Measurements from ENCODE around the gene NPTN.
"Not testable (repeated sequence)": the region's sequence is repeated elsewhere in the genome, so short reads cannot be mapped to it uniquely, and the experiment has no call there.

The NPTN gene

DNA sequence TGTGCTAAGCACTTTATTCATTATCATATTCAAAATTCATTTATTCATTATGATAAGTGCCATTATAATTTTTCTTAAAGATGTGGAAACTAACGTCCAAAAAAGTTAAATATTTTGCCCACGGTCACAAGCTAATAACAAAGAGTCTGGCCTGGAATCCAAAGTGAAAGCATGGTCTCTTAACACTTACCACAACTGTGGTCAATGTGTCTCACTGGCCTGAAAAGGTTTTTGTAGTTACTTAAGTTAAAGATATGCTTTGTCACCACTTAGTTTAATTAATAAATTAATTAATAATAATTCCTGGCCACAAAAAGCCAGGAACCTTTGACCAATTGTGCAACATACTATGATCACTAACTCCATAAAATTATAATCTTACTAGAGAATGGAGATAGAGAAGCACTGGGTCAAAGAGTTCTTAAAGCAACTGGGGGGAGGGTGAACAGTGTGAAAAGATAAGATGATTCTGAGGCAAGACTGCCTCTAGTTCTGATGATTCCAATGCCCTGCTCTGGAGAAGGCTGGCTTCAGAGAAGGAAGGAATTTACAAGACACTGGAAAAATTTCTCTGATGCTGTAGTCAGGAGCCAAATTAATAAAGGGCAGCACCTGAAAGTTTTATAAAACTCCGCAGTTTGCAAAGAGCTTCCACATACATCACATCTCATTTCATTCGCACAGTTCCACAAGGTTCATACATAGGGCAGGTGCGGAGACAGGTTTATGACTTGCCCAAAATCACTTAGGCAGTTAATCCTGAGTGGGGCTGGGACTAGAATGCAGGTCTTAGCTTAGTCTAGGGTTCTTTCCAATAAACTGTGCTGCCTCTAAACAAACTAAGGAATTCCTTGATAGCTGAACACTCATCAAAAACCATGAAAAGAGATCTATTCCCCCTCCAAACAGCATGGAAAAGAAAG, 32.5 kb downstream of the NPTN start:
- DNase-seq (ENCODE audit: low read depth), result no peak

DNA sequence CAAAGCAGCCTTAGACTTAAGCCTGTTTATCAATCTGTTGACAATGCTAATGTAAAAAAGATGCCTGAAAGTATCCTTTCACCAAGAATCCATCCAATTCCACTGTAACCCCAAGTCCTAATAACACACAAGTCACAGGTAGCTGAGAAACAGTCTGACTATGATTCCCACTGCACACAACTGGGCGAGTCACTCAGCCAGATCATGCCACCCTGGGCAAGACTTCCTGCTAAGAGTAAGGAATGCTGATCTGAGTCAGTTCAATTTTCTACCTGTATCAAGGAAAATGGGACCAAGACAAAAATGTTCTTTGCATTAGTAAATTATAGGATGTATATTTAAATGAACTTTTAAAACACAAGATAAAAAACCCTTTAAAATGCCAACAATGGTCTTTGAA, 33.3 kb downstream of the NPTN start:
- DNase-seq (ENCODE audit: low read depth), result no peak

- no peak for DNase-seq (ENCODE audit: low read depth)
These were observed 34.5 kb downstream of the NPTN start for GRCh38 chr15:73598530-73599160.

DNA sequence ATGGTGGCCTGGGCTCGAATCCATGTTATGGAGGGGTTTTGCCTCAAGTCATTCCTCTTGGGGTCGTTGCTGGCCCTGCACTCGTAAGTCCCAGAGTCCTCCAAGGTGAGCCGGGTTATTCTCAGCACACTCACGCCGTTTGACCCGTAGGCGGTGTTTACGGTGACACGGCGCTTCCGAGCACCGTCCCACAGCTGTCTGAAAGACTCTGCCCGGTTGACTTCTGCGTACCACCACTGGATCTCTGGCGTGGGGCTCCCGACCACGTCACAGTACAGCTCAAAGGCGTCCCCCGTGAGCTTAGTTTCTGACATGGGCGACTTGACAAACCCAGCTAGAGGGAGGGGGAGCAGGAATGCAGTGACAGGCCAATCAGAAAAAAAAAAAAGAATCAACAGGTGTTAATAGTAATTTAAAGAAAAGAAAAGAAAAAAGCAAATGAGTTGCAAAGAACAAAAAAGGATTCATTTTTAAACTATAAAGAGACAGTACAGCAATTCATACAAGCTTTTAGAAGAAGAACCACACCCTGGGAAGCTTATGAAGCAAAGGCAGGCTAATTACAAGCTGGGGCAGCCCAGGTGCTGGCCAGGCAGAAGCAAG, 36.1 kb downstream of the NPTN start:
- DNase-seq (ENCODE audit: low read depth), result no peak

- no peak for DNase-seq (ENCODE audit: low read depth)
These were observed 37.0 kb downstream of the NPTN start for GRCh38 chr15:73596174-73596573.

DNA sequence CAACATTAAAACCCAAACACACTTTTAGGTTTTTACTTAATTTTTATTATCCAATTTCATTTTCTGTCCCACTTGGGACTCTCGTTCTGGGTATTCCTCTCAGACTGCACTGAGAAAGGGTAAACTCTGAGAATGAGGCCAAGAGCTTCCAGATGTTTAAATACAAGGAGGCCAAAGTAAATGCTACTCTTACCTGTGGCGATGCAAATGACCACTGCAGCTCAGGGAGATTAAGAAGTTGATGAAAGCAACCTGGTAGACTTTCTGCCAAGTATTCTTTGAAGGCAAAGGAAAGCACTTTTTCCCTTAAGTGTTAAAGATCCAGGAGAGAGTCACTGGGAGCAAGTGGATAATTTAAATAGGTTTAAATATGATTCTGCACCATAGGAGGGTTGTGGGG, 39.1 kb downstream of the NPTN start:
- DNase-seq (ENCODE audit: low read depth), result no peak

- DNase-seq (ENCODE audit: low read depth), result no peak
These were observed 39.7 kb downstream of the NPTN start for GRCh38 chr15:73593304-73594074.

DNA sequence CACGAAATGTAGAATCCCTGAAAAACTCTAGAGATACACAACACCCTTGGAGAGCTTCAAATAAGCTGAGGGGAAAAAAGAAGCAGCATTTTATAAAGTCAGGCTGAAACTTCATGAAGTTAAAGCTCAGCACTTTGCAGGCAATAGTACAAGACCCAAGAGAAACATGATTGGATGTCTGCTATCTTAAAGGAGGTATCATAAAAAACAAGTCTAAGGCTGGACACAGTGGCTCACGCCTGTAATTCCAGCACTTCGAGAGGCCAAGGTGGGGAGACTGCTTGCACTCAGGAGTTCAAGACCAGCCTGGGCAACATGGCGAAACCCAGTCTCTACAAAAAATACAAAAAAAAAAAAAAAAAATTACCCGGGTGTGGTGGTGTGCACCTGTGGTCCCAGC, 42.9 kb downstream of the NPTN start:
- no peak for DNase-seq (ENCODE audit: low read depth)

DNA sequence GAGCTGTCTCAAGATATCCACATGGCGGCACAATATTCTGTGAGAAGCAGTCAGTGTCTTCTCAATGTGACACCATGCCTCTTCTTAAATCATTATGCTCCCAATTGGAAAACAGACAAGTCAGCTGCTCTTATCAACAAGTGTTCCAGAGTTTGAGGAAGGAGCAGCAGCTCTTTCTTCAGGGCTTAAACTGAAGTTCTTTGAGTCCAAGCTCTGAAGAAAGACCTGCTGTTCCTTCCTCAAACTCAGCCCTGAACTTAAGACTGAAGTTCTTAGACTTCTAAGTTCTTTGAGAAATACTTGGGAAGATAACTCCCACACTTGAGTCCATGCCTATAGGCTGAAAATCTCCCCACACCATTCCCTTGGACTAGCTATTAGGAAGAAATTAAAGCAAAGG, 43.4 kb downstream of the NPTN start:
- DNase-seq (ENCODE audit: low read depth), result no peak

- no peak for DNase-seq (ENCODE audit: low read depth)
These were observed 47.1 kb downstream of the NPTN start for GRCh38 chr15:73585871-73586654.

- DNase-seq (ENCODE audit: low read depth), result no peak
These were observed 48.3 kb downstream of the NPTN start for GRCh38 chr15:73584699-73585420.

DNA sequence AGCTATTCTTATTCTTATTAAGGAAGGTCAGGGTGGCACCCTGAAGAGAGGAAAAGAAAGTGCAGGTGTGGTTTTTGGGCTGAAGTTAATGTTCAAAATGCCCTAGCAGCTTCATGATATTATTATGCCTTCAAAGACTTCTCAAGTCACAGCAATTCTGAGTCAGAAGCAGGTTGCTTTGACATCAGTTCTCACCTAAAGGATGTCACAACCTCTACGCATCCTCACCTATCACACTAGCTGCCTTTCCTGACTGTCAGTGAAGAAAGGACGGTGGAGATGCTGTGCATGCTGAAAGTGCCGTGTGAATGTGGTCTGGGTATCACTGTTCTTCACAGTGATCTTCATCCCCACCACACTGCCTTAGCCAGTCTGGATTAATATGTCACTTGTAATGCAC, 49.6 kb downstream of the NPTN start:
- DNase-seq (ENCODE audit: low read depth), result no peak

- DNase-seq (ENCODE audit: low read depth), result no peak
These were observed 50.3 kb downstream of the NPTN start for GRCh38 chr15:73582851-73583379.

DNA sequence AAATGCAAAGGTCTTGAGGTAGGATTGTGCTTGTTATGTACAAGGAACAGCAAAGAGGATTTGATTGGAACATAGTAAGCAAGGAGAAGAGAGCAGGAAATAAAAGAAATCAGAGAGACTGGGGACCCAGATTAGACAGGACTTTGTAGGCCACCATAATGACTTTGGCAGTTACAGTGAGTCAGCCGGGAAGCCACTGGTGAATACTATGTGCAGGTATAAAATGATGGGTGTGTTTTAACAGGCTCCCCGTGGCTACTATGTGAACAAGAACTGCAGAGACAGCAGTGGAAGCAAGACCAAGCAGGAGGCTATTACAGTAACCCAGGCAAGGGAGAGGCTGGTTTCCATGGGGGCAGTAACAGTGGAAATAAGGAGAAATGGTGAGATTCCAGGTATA, 55.2 kb downstream of the NPTN start:
- DNase-seq (ENCODE audit: low read depth), result no peak

GRCh38 chr15:73577593-73577992, 55.6 kb downstream of the NPTN start:
- DNase-seq (ENCODE audit: low read depth), result not testable (repeated sequence)

DNA sequence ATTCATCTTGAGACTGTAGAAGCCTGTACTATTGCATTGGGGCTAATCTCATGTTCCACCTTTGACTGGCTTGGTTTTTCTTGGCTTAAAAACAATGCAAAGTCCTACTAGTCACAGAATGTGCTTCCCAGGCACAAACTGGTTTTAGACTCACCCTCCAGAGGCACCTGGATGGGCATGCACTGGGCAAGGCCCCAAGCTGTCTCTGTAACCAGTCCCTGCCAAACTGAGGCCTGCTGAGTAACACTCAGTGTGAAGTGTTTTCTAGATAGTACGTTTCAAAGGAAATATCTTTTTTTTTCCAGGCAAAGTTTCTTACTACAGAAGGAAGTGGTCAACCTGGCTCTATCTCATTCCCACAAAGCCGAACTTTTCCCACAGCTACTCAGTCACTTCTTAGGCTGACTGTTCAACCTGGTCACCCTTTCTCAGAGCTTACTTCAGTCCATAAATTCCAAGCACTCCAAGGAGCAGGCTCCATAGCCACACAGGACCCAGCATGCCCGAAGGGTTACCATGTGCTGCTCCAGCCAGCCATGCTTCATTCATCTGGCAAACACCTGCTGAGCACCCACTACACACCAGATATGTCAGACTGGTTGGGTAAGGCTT, 57.4 kb downstream of the NPTN start:
- DNase-seq (ENCODE audit: low read depth), result no peak

DNA sequence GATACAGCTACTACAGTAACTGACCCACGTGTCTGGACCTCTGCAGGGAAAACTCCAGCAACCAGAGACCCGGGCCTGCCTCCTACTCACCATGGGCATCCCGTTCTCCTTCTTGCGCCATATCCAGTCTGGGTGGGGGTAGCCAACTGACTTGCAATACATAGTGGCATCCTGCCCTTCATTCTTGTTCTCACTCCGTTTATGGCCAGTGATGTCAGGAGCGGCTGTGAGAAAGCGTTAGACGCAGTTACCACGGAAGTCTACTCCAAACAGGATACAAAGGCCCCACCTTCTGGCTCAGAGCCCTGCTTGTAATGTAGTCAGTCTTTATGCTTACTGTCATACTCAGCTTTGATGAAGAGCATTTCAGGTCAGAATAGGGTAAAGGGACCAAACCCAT, 59.6 kb downstream of the NPTN start:
- DNase-seq (ENCODE audit: low read depth), result no peak

DNA sequence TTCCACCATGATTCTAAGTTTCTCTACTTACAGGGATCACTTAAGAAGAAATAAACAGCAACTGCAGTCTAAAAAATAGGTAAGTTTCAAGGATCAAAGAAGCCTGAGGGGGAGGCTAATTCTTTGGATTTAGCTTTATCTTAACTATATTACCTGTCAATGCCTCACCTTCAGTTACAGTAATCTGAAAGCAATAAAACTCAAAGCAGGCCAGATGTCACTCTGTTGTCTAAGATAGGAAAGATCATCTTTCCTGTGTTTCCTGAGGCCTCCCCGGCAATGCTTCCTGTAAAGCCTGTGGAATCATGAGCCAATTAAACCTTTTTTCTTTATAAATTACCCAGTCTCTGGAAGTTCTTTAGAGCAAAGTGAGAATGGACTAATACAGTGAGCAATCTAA, 60.2 kb downstream of the NPTN start:
- no peak for DNase-seq (ENCODE audit: low read depth)

- DNase-seq (ENCODE audit: low read depth), result no peak
These were observed 60.9 kb downstream of the NPTN start for GRCh38 chr15:73572296-73572695.

- DNase-seq (ENCODE audit: low read depth), result no peak
These were observed 61.8 kb downstream of the NPTN start for GRCh38 chr15:73571346-73571745.
